Panc1 (cell line): Measurements from ENCODE around the gene CRB2.

Source experiments
- TF ChIP-seq, protein P1 (sequence below), 2 experiments: IDR thresholded peaks; 2 replicates each; pipeline ENCODE4 v1.6.1; 2011 to 2012; ENCODE audit warnings: low read depth in 2 of 2, control low read depth in 1 of 2, low read length in 1 of 2, mild to moderate bottlenecking in 1 of 2, moderate library complexity in 1 of 2; ENCODE audit not compliant: insufficient read depth in 1 of 2
- TF ChIP-seq, protein P2 (sequence below): fragments of 450-650 bp; IDR thresholded peaks from 2 replicates; pipeline ENCODE4 v1.5.1; 2017; ENCODE audit warnings: mild to moderate bottlenecking

DNA sequence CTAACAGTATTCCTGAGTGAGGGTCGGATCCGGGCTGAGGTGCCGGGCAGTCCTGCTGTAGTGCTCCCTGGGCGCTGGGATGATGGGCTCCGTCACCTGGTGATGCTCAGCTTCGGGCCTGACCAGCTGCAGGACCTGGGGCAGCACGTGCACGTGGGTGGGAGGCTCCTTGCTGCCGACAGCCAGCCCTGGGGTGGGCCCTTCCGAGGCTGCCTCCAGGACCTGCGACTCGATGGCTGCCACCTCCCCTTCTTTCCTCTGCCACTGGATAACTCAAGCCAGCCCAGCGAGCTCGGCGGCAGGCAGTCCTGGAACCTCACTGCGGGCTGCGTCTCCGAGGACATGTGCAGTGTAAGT lies 15.2 kb downstream of the CRB2 start:
- TF ChIP-seq, protein P1, sequence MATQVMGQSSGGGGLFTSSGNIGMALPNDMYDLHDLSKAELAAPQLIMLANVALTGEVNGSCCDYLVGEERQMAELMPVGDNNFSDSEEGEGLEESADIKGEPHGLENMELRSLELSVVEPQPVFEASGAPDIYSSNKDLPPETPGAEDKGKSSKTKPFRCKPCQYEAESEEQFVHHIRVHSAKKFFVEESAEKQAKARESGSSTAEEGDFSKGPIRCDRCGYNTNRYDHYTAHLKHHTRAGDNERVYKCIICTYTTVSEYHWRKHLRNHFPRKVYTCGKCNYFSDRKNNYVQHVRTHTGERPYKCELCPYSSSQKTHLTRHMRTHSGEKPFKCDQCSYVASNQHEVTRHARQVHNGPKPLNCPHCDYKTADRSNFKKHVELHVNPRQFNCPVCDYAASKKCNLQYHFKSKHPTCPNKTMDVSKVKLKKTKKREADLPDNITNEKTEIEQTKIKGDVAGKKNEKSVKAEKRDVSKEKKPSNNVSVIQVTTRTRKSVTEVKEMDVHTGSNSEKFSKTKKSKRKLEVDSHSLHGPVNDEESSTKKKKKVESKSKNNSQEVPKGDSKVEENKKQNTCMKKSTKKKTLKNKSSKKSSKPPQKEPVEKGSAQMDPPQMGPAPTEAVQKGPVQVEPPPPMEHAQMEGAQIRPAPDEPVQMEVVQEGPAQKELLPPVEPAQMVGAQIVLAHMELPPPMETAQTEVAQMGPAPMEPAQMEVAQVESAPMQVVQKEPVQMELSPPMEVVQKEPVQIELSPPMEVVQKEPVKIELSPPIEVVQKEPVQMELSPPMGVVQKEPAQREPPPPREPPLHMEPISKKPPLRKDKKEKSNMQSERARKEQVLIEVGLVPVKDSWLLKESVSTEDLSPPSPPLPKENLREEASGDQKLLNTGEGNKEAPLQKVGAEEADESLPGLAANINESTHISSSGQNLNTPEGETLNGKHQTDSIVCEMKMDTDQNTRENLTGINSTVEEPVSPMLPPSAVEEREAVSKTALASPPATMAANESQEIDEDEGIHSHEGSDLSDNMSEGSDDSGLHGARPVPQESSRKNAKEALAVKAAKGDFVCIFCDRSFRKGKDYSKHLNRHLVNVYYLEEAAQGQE (IDR thresholded peaks at IDR 0.05; ENCODE audit: insufficient read depth in 1 of 2, low read depth in 2 of 2, low read length in 1 of 2): no peak
- TF ChIP-seq, protein P2, sequence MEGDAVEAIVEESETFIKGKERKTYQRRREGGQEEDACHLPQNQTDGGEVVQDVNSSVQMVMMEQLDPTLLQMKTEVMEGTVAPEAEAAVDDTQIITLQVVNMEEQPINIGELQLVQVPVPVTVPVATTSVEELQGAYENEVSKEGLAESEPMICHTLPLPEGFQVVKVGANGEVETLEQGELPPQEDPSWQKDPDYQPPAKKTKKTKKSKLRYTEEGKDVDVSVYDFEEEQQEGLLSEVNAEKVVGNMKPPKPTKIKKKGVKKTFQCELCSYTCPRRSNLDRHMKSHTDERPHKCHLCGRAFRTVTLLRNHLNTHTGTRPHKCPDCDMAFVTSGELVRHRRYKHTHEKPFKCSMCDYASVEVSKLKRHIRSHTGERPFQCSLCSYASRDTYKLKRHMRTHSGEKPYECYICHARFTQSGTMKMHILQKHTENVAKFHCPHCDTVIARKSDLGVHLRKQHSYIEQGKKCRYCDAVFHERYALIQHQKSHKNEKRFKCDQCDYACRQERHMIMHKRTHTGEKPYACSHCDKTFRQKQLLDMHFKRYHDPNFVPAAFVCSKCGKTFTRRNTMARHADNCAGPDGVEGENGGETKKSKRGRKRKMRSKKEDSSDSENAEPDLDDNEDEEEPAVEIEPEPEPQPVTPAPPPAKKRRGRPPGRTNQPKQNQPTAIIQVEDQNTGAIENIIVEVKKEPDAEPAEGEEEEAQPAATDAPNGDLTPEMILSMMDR: no peak
